HL-60 (cell line): ENCODE measurements around the gene OR4N2.
"Not testable (repeated sequence)": the region's sequence is repeated elsewhere in the genome, so short reads cannot be mapped to it uniquely, and the experiment has no call there.

Experiments used
- DNase-seq, 2 experiments: peaks; one replicate each; pipeline ENCODE4 v3.0.0-alpha.2; 2010 to 2020; ENCODE audit warnings: low read depth in 1 of 2, low spot score in 1 of 2
- H3K27ac ChIP-seq: fragments of 250-450 bp; sonication (Bioruptor Pico); replicated peaks from 2 replicates; pipeline ENCODE4 v1.5.1; 2020; ENCODE audit warnings: mild to moderate bottlenecking, moderate library complexity
- H3K27me3 ChIP-seq: fragments of 250-450 bp; sonication (Bioruptor Pico); 2 replicates; pipeline ENCODE4 v1.5.1; 2021; ENCODE audit warnings: mild to moderate bottlenecking, moderate library complexity; ENCODE audit not compliant: insufficient read depth, poor library complexity, severe bottlenecking
- H3K4me3 ChIP-seq: replicated peaks from 2 replicates; pipeline ENCODE4 v1.5.1; 2011; ENCODE audit warnings: mild to moderate bottlenecking, control low read depth, low read length; ENCODE audit not compliant: insufficient read depth
- GABPA ChIP-seq: IDR thresholded peaks from 2 replicates; pipeline ENCODE4 v1.6.1; 2012; ENCODE audit warnings: low read depth
- POLR2AphosphoS5 ChIP-seq: IDR thresholded peaks from 2 replicates; pipeline ENCODE4 v1.6.1; 2012; ENCODE audit warnings: low read depth
- SPI1 ChIP-seq: IDR thresholded peaks from 2 replicates; pipeline ENCODE4 v1.6.1; 2012; ENCODE audit warnings: low read depth, mild to moderate bottlenecking, borderline replicate concordance
- TF ChIP-seq, protein P1 (sequence below): IDR thresholded peaks from 2 replicates; pipeline ENCODE4 v1.6.1; 2012; ENCODE audit warnings: low read depth; ENCODE audit not compliant: insufficient replicate concordance
- TF ChIP-seq, protein P2 (sequence below): IDR thresholded peaks from one replicate; pipeline ENCODE4 v1.5.1; 2011; ENCODE audit warnings: low read length, control low read depth, inconsistent platforms; ENCODE audit not compliant: insufficient read depth

OR4N2 gene

DNA sequence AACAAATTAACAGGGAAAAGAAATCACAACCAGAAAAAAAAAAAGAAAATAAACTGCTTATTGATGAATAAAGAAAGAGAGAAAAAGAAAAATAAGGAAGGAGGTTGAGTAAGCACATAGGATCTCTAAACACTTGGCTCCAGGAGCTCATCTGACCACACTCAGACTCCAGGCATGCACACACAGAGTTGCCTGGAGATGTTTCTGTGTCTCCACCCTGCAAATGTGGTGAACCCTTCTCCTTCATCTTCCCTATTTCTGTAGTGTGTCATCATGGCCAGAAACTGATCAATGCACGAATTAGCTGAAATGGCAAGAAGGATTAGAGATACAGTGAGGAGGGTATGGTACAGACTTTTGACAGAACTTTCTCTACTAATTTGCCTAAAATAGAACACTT, 20.2 kb downstream of the OR4N2 start:
- no peaks in the 10 kb centered on the region for H3K27me3 ChIP-seq
- no peak overlapping the region for H3K4me3 ChIP-seq
- TF ChIP-seq SPI1 (no peak), GABPA (no peak), POLR2AphosphoS5 (no peak)
- TF ChIP-seq, protein P1, sequence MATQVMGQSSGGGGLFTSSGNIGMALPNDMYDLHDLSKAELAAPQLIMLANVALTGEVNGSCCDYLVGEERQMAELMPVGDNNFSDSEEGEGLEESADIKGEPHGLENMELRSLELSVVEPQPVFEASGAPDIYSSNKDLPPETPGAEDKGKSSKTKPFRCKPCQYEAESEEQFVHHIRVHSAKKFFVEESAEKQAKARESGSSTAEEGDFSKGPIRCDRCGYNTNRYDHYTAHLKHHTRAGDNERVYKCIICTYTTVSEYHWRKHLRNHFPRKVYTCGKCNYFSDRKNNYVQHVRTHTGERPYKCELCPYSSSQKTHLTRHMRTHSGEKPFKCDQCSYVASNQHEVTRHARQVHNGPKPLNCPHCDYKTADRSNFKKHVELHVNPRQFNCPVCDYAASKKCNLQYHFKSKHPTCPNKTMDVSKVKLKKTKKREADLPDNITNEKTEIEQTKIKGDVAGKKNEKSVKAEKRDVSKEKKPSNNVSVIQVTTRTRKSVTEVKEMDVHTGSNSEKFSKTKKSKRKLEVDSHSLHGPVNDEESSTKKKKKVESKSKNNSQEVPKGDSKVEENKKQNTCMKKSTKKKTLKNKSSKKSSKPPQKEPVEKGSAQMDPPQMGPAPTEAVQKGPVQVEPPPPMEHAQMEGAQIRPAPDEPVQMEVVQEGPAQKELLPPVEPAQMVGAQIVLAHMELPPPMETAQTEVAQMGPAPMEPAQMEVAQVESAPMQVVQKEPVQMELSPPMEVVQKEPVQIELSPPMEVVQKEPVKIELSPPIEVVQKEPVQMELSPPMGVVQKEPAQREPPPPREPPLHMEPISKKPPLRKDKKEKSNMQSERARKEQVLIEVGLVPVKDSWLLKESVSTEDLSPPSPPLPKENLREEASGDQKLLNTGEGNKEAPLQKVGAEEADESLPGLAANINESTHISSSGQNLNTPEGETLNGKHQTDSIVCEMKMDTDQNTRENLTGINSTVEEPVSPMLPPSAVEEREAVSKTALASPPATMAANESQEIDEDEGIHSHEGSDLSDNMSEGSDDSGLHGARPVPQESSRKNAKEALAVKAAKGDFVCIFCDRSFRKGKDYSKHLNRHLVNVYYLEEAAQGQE = no peak
- TF ChIP-seq, protein P2, sequence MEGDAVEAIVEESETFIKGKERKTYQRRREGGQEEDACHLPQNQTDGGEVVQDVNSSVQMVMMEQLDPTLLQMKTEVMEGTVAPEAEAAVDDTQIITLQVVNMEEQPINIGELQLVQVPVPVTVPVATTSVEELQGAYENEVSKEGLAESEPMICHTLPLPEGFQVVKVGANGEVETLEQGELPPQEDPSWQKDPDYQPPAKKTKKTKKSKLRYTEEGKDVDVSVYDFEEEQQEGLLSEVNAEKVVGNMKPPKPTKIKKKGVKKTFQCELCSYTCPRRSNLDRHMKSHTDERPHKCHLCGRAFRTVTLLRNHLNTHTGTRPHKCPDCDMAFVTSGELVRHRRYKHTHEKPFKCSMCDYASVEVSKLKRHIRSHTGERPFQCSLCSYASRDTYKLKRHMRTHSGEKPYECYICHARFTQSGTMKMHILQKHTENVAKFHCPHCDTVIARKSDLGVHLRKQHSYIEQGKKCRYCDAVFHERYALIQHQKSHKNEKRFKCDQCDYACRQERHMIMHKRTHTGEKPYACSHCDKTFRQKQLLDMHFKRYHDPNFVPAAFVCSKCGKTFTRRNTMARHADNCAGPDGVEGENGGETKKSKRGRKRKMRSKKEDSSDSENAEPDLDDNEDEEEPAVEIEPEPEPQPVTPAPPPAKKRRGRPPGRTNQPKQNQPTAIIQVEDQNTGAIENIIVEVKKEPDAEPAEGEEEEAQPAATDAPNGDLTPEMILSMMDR = no peak
- no peak for DNase-seq
- H3K27ac ChIP-seq = no peak overlapping the region

DNA sequence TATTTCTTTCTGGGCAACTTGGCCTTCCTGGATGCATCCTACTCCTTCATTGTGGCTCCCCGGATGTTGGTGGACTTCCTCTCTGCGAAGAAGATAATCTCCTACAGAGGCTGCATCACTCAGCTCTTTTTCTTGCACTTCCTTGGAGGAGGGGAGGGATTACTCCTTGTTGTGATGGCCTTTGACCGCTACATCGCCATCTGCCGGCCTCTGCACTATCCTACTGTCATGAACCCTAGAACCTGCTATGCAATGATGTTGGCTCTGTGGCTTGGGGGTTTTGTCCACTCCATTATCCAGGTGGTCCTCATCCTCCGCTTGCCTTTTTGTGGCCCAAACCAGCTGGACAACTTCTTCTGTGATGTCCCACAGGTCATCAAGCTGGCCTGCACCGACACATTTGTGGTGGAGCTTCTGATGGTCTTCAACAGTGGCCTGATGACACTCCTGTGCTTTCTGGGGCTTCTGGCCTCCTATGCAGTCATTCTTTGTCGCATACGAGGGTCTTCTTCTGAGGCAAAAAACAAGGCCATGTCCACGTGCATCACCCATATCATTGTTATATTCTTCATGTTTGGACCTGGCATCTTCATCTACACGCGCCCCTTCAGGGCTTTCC, 24.2 kb downstream of the OR4N2 start:
- not testable (repeated sequence) for H3K4me3 ChIP-seq, H3K27me3 ChIP-seq, DNase-seq, H3K27ac ChIP-seq

DNA sequence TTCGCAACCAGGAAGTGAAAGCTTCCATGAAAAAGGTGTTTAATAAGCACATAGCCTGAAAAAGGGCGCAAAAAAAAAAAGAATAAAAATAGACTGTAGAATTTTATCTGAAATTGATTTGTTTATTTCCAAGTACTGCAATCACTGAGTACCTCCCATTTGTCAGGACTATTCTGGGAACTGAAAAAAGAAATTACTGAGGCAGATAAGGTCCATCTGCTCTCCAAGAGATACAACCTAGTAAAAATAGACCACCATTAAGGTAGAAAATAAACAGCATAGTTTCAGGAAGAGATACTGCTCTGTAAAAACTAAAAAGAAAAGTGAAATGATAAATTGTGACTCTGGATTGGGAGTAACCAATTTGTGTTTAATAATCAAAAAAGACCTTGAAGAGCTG, 24.7 kb downstream of the OR4N2 start:
- DNase-seq = no peak
- Histone ChIP-seq H3K4me3 (no peak overlapping the region), H3K27me3 (no peaks in the 10 kb centered on the region), H3K27ac (no peak overlapping the region)
- TF ChIP-seq, protein P2 = no peak
- TF ChIP-seq POLR2AphosphoS5 (no peak), GABPA (no peak), SPI1 (no peak)
- TF ChIP-seq, protein P1 = no peak

DNA sequence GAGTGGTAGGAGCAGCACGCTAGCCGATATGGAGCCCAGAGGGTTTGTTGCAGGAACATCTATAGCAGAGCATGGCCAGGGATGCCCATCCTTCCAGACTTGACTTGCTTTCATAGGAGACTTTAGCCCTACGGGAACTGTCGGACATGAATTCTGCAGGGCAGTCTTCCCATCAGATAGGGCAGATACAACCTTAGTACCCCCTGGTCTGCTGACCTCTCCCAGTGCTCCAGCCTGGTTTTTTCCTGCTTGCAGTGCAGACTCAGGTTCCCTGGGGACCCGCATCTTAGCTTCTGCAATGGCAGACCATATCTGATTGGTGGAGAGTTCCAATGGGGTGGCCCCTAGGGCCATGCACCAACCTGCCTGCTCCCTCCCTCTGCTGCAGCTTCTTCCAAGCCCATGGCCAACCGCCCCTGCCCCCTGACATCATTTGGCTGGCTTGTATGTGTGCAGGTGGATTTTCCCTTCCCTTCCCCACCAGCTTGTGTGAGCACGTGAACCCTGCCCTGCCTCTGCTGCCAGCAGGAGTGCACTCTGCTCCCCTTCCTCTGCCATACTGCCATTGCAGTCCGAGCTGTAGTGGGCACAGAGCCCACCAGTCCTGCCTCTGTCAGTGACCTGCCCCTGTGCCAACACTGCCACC, 30.8 kb downstream of the OR4N2 start:
- DNase-seq = not testable (repeated sequence)

DNA sequence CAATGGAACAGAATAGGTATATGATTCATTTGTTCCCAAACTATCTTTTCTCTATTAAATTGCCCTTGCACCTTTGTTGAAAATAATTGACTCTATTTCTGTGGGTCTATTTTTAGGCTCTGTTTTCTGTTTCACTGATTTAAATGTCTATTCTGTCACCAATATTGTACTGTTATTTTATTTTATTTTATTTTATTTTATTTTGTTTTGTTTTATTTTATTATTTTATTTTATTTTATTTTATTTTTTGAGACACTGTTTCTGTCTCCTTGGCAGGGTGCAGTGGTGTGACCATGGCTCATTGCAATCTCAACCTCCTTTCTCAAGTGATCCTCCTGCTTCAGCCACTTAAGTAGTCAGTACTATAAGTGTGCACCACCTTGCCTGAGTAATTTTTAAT, 34.9 kb downstream of the OR4N2 start:
- Histone ChIP-seq H3K27ac (no peak overlapping the region), H3K27me3 (no peaks in the 10 kb centered on the region), H3K4me3 (no peak overlapping the region)
- no peak for DNase-seq
- TF ChIP-seq, protein P1 = no peak
- TF ChIP-seq SPI1 = no peak
- no peak for TF ChIP-seq GABPA
- TF ChIP-seq, protein P2 = no peak
- no peak for TF ChIP-seq POLR2AphosphoS5

More for the DNA sequence above, 30.8 kb downstream of the OR4N2 start:
- H3K27ac ChIP-seq, H3K4me3 ChIP-seq, H3K27me3 ChIP-seq: not testable (repeated sequence)
